OCI-LY3 (cell line): ENCODE measurements around the gene SGCG.
"Not testable (repeated sequence)": the region's sequence is repeated elsewhere in the genome, so short reads cannot be mapped to it uniquely, and the experiment has no call there.

Experiments
- H2AFZ ChIP-seq: fragments of 200-600, 300-600 bp; shearing (Covaris generic); 2 replicates; pipeline ENCODE4 v1.6.0; 2014; ENCODE audit warnings: antibody characterized with exemption, low read depth, low read length
- H3K27ac ChIP-seq: fragments of 200-600, 300-600 bp; sonication (generic); 2 replicates; pipeline ENCODE4 v1.5.1; 2014; ENCODE audit warnings: mild to moderate bottlenecking, low read length, moderate library complexity, mixed read lengths
- H3K27me3 ChIP-seq: fragments of 200-600, 300-600 bp; sonication (generic); 2 replicates; pipeline ENCODE4 v1.6.1; 2014; ENCODE audit warnings: low read depth, low read length, mixed read lengths
- H3K36me3 ChIP-seq: fragments of 200-600, 300-600 bp; sonication (generic); replicated peaks from 2 replicates; pipeline ENCODE3; 2014; ENCODE audit warnings: low read depth, low read length, mixed read lengths
- H3K4me1 ChIP-seq: fragments of 300-600, 200-600 bp; sonication (generic); 2 replicates; pipeline ENCODE4 v1.6.1; 2014; ENCODE audit warnings: low read length, mixed read lengths
- H3K4me2 ChIP-seq: fragments of 200-600, 300-600 bp; sonication (generic); 2 replicates; pipeline ENCODE4 v1.6.1; 2014; ENCODE audit warnings: low read length, mixed read lengths
- H3K4me3 ChIP-seq: fragments of 300-600, 200-600 bp; sonication (generic); 2 replicates; pipeline ENCODE4 v1.5.1; 2014; ENCODE audit warnings: antibody characterized with exemption, mild to moderate bottlenecking, low read length, moderate library complexity
- H3K79me2 ChIP-seq: fragments of 300-600, 200-600 bp; shearing (Covaris generic); 2 replicates; pipeline ENCODE4 v1.6.1; 2014; ENCODE audit warnings: mild to moderate bottlenecking, low read length, mixed read lengths
- H3K9ac ChIP-seq: fragments of 300-600, 200-600 bp; shearing (Covaris generic); 2 replicates; pipeline ENCODE4 v1.6.0; 2014; ENCODE audit warnings: mild to moderate bottlenecking, low read length, moderate library complexity
- H3K9me3 ChIP-seq: fragments of 200-600, 300-600 bp; shearing (Covaris generic); 2 replicates; pipeline ENCODE4 v1.6.1; 2014; ENCODE audit warnings: low read length, mixed read lengths; ENCODE audit not compliant: insufficient read depth
- H4K20me1 ChIP-seq: fragments of 200-600, 300-600 bp; sonication (generic); 2 replicates; pipeline ENCODE4 v1.6.1; 2016; ENCODE audit warnings: low read length, mixed read lengths; ENCODE audit not compliant: insufficient read depth
- CTCF ChIP-seq: fragments of 200-600, 300-600 bp; sonication (generic); IDR thresholded peaks from 2 replicates; pipeline ENCODE4 v1.5.1; 2014; ENCODE audit warnings: antibody characterized with exemption, low read length, low read depth
- EZH2phosphoT487 ChIP-seq: fragments of 200-600 bp; shearing (Covaris generic); IDR thresholded peaks from 2 replicates; pipeline ENCODE4 v1.6.1; 2018; ENCODE audit warnings: antibody characterized with exemption, mixed run types, low read depth

SGCG gene

GRCh38 chr13:23212671-23213070 lies 31.9 kb downstream of the SGCG start:
- H2AFZ ChIP-seq: no peak overlapping the region
- no peaks in the 10 kb centered on the region for H3K4me1 ChIP-seq
- no peak overlapping the region for H3K27ac ChIP-seq
- no peaks in the 10 kb centered on the region for H3K79me2 ChIP-seq
- H3K9ac ChIP-seq: no peak overlapping the region
- H3K36me3 ChIP-seq: no peaks in the 10 kb centered on the region
- no peaks in the 10 kb centered on the region; the same call in 1 of the 2 replicates for H3K9me3 ChIP-seq
- no peak overlapping the region for H3K4me3 ChIP-seq
- H4K20me1 ChIP-seq: no peaks in the 10 kb centered on the region
- TF ChIP-seq CTCF (no peak), EZH2phosphoT487 (no peak)
- no peak overlapping the region for H3K4me2 ChIP-seq
- H3K27me3 ChIP-seq: peaks cover 5% of the 10 kb centered on the region; the same call in 1 of the 2 replicates

GRCh38 chr13:23231241-23231640 lies 50.5 kb downstream of the SGCG start:
- no peak overlapping the region for H3K27ac ChIP-seq

GRCh38 chr13:23235994-23236393 lies 55.2 kb downstream of the SGCG start:
- Histone ChIP-seq H3K4me1 (no peaks in the 10 kb centered on the region), H3K36me3 (no peaks in the 10 kb centered on the region), H3K27ac (no peak overlapping the region), H3K9ac (no peak overlapping the region), H4K20me1 (no peaks in the 10 kb centered on the region), H3K4me2 (no peak overlapping the region), H3K4me3 (no peak overlapping the region), H3K9me3 (no peaks in the 10 kb centered on the region), H3K79me2 (no peaks in the 10 kb centered on the region), H3K27me3 (peaks cover 3% of the 10 kb centered on the region; the same call in 1 of the 2 replicates), H2AFZ (no peak overlapping the region)
- TF ChIP-seq CTCF (no peak), EZH2phosphoT487 (no peak)

More at GRCh38 chr13:23231241-23231640, 50.5 kb downstream of the SGCG start:
- H4K20me1 ChIP-seq: no peaks in the 10 kb centered on the region
- TF ChIP-seq EZH2phosphoT487: no peak
- no peak for TF ChIP-seq CTCF
- no peaks in the 10 kb centered on the region for H3K36me3 ChIP-seq
- H3K9ac ChIP-seq: no peak overlapping the region
- H3K4me1 ChIP-seq: no peaks in the 10 kb centered on the region
- no peak overlapping the region for H3K4me3 ChIP-seq
- no peaks in the 10 kb centered on the region for H3K79me2 ChIP-seq
- H2AFZ ChIP-seq: no peak overlapping the region
- no peak overlapping the region for H3K4me2 ChIP-seq
- no peaks in the 10 kb centered on the region for H3K27me3 ChIP-seq
- no peaks in the 10 kb centered on the region for H3K9me3 ChIP-seq

- Histone ChIP-seq H3K4me2 (no peak overlapping the region), H3K9ac (no peak overlapping the region), H3K79me2 (no peaks in the 10 kb centered on the region), H3K9me3 (no peaks in the 10 kb centered on the region), H4K20me1 (no peaks in the 10 kb centered on the region), H3K4me3 (no peak overlapping the region), H3K27ac (no peak overlapping the region), H3K4me1 (no peaks in the 10 kb centered on the region), H3K27me3 (peaks cover 8% of the 10 kb centered on the region; the same call in 1 of the 2 replicates), H2AFZ (no peak overlapping the region), H3K36me3 (no peaks in the 10 kb centered on the region)
- TF ChIP-seq CTCF (no peak), EZH2phosphoT487 (no peak)
Observed at GRCh38 chr13:23243066-23243465, 62.3 kb downstream of the SGCG start.

GRCh38 chr13:23248410-23248809 lies 67.6 kb downstream of the SGCG start:
- H3K9ac ChIP-seq, H3K27me3 ChIP-seq, H3K36me3 ChIP-seq, H3K27ac ChIP-seq, H4K20me1 ChIP-seq, H3K79me2 ChIP-seq, H3K4me3 ChIP-seq, H3K9me3 ChIP-seq, H3K4me2 ChIP-seq, H2AFZ ChIP-seq, H3K4me1 ChIP-seq: not testable (repeated sequence)
